Measurements from ENCODE around the gene CXCL12. TPM values are rescaled to one million over a fixed set of nuclear protein-coding genes. Genes with fewer than 3 reads are reported as not detected.

CXCL12 gene
- total RNA-seq, 1 donor from 2014 or later: 2.2 TPM

DNA sequence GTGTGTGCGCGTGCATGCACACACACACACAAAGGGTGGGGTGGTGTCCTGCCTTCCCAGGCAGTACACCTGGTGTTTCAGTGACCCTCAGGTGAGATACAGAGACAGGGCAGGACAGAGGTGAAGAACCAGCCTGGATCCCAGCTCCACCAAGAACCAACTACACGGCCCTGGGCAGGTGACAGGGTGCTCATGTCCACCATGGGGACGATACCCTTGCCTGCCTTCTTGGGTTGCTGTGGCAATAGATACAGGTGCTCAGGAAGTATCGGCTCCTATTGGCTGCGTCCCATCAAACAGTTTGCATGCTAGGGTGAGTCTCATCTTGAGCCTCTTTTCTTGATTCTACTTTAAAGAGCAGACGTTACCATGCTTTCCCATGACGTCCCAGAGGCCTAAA is 33.7 kb upstream of the CXCL12 start:
- DNase-seq: no peak
- H3K36me3 Mint-ChIP-seq (ENCODE audit: unreplicated experiment): no peaks in the 10 kb centered on the region
- no peaks in the 10 kb centered on the region for H3K4me1 Mint-ChIP-seq (ENCODE audit: low read depth, unreplicated experiment)
- H3K9me3 Mint-ChIP-seq (ENCODE audit: unreplicated experiment): peaks cover 8% of the 10 kb centered on the region
- H3K4me3 Mint-ChIP-seq (ENCODE audit: unreplicated experiment): no peak overlapping the region
- peaks cover 6% of the 10 kb centered on the region for H3K27me3 Mint-ChIP-seq (ENCODE audit: unreplicated experiment)
- H3K27ac Mint-ChIP-seq (ENCODE audit: unreplicated experiment): no peak overlapping the region
- no peak for TF ChIP-seq CTCF (IDR thresholded peaks at IDR 0.05; ENCODE audit: partially characterized antibody, unreplicated experiment)

DNA sequence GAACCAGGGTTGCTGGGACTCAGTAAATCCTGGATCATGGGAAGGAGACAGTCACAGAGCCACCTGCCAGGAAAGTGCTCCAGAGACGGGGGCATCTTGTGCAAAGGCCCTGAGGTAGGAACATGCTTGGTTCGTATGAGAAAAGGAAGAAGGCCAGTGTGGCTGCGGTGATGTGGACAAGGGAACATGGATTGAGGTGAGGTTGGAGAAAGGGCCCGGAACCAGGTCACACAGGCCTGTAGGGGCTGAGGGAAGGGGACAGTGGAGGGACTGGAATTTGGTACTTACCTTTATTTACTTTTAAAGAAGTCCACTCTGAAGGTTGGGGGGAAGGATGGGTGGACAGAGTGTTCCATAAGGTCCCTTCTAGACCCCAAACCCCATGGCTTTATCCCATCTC is 32.9 kb upstream of the CXCL12 start:
- TF ChIP-seq CTCF (IDR thresholded peaks at IDR 0.05; ENCODE audit: partially characterized antibody, unreplicated experiment): no peak
- peaks cover 6% of the 10 kb centered on the region for H3K27me3 Mint-ChIP-seq (ENCODE audit: unreplicated experiment)
- H3K27ac Mint-ChIP-seq (ENCODE audit: unreplicated experiment): no peak overlapping the region
- H3K4me3 Mint-ChIP-seq (ENCODE audit: unreplicated experiment): no peak overlapping the region
- H3K9me3 Mint-ChIP-seq (ENCODE audit: unreplicated experiment): peaks cover 8% of the 10 kb centered on the region
- no peaks in the 10 kb centered on the region for H3K4me1 Mint-ChIP-seq (ENCODE audit: low read depth, unreplicated experiment)
- H3K36me3 Mint-ChIP-seq (ENCODE audit: unreplicated experiment): peaks cover 5% of the 10 kb centered on the region
- no peak for DNase-seq

DNA sequence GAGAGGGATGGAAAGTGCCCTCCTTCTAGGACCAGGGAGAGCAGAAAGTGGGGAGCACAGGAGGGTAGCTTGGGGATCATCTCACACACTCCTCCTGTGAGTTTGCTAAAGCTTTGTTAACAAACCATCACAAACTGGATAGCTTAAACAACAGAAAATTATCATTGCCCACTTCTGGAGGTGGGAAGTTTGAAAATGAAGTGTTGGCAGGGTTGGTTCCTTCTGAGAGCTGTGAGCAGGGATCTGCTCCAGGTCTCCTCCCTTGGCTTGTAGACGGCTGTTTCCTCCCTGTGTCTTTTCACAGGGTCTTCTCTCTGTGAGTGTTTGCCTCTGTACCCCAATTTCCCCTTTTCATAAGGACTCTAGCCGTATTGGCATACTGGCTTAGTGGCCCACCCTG is 32.0 kb upstream of the CXCL12 start:
- no peak for TF ChIP-seq CTCF (IDR thresholded peaks at IDR 0.05; ENCODE audit: partially characterized antibody, unreplicated experiment)
- H3K9me3 Mint-ChIP-seq (ENCODE audit: unreplicated experiment): peaks cover 10% of the 10 kb centered on the region
- no peak overlapping the region for H3K27ac Mint-ChIP-seq (ENCODE audit: unreplicated experiment)
- H3K4me1 Mint-ChIP-seq (ENCODE audit: low read depth, unreplicated experiment): no peaks in the 10 kb centered on the region
- H3K27me3 Mint-ChIP-seq (ENCODE audit: unreplicated experiment): peaks cover 6% of the 10 kb centered on the region
- DNase-seq: no peak
- H3K36me3 Mint-ChIP-seq (ENCODE audit: unreplicated experiment): peaks cover 11% of the 10 kb centered on the region
- no peak overlapping the region for H3K4me3 Mint-ChIP-seq (ENCODE audit: unreplicated experiment)

DNA sequence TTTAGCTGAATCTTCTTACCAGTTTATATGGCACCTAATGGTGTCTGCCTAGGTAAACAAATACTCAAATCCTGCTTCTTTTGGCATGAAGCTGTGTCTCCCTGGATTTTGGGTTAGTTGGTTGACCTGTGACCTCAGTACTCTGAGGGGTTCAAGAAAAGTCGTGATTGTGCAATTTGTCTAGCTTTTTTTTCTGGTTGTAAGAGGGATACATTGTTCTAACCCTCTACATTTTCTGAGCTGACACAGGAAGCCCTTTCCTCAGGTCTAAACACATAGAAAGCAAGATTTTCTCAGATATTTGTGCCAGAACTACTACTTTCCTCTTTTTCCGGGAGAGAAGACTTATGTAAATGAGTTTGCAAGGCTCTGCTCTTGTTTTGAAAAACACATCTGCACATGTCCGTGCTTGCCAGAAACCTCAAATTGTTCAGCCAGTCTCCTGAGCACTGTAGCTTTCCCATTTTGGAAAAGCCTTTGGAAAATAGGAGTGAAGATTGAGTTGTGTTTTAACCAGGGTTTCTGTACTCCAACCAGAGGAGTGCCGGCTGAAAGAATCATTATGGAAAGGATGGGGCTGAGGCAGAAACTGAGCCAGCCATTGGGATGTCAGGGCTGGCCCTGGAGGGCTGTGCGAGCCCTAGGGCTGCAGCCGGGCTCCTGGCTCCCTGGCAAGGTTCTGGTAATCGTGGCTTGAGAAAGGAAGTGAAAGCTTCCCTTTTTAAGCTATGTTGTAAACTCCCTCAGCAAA is 31.3 kb upstream of the CXCL12 start:
- Mint-ChIP-seq H3K36me3 (ENCODE audit: unreplicated experiment) (peaks cover 14% of the 10 kb centered on the region), H3K4me1 (ENCODE audit: low read depth, unreplicated experiment) (no peaks in the 10 kb centered on the region), H3K27ac (ENCODE audit: unreplicated experiment) (no peak overlapping the region), H3K9me3 (ENCODE audit: unreplicated experiment) (peaks cover 12% of the 10 kb centered on the region), H3K4me3 (ENCODE audit: unreplicated experiment) (no peak overlapping the region), H3K27me3 (ENCODE audit: unreplicated experiment) (peaks cover 4% of the 10 kb centered on the region)
- TF ChIP-seq CTCF (IDR thresholded peaks at IDR 0.05; ENCODE audit: partially characterized antibody, unreplicated experiment): no peak
- no peak for DNase-seq

- H3K4me1 Mint-ChIP-seq (ENCODE audit: low read depth, unreplicated experiment): no peaks in the 10 kb centered on the region
- H3K27me3 Mint-ChIP-seq (ENCODE audit: unreplicated experiment): peaks cover 3% of the 10 kb centered on the region
- H3K9me3 Mint-ChIP-seq (ENCODE audit: unreplicated experiment): peaks cover 12% of the 10 kb centered on the region
- no peak overlapping the region for H3K27ac Mint-ChIP-seq (ENCODE audit: unreplicated experiment)
- H3K36me3 Mint-ChIP-seq (ENCODE audit: unreplicated experiment): peaks cover 14% of the 10 kb centered on the region
- no peak for DNase-seq
- TF ChIP-seq CTCF (IDR thresholded peaks at IDR 0.05; ENCODE audit: partially characterized antibody, unreplicated experiment): no peak
- no peak overlapping the region for H3K4me3 Mint-ChIP-seq (ENCODE audit: unreplicated experiment)
These were observed 30.2 kb upstream of the CXCL12 start for GRCh38 chr10:44415121-44415520.
